RPMI7951 (cell line): Measurements from ENCODE around the gene RBM17. TPM values are rescaled to one million over a fixed set of nuclear protein-coding genes. Genes with fewer than 3 reads are reported as not detected.
A peak's percentile ranks its signal among the peaks of the same experiment; 100 is the strongest.
"Not testable (repeated sequence)": the region's sequence is repeated elsewhere in the genome, so short reads cannot be mapped to it uniquely, and the experiment has no call there.

ENCODE experiments used
- DNase-seq: peaks from one replicate; pipeline ENCODE4 v3.0.0-alpha.2; 2012; ENCODE audit warnings: low read depth
- total RNA-seq: library from RNA; depleted of rRNA; stranded (reverse); fragments of >200 nt; shearing (Covaris generic); gene quantifications from 2 replicates; pipeline ENCODE4 v1.2.3, GENCODE V29; 2014

The RBM17 gene
- total RNA-seq, 1 experiment from 2014 or later = 39.4 TPM

DNA sequence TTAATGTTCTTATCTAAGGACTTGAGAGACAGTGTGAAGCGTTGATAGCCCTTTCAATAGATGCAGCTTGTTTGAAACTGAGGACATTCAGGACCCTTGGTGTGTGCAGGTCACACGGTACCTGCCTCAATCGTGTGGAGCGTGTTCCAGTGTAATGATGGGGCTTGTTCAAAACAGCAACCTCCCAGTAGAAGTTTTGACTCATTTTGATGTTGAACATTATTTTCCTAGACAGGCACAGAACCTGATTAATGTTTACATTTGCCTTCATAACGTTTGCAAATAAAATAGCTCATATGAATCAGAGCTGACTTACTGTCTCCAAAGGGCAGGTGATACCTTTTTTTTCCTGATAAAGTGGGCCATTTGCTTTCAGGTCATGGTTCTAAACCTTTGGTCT lies 21.3 kb downstream of the RBM17 start:
- DNase-seq = no peak

DNA sequence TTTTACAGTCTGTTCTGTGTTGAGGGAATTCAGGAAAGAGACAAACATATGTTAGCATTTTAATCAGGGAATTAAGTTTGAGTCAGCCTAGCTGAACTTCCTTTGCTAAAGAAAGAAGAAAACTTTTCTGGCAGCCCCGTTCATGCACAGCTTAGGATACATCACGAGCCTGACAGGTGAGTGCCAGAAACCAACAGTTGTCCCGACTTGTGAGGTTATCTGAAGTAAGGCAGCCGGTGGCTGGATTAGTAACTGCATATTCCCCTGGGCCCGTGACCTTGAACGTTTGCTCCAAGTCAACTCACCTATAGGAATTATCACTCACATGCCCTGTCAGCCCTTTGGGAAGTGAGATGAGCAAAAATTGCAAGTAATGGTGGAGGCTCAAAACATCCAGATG lies 24.1 kb downstream of the RBM17 start:
- no peak for DNase-seq

- no peak for DNase-seq
Measured at GRCh38 chr10:6114299-6114698, 25.5 kb downstream of the RBM17 start.

GRCh38 chr10:6114805-6115341 lies 26.0 kb downstream of the RBM17 start:
- peak; percentile 81 for DNase-seq

GRCh38 chr10:6115411-6115810 lies 26.6 kb downstream of the RBM17 start:
- no peak for DNase-seq

DNA sequence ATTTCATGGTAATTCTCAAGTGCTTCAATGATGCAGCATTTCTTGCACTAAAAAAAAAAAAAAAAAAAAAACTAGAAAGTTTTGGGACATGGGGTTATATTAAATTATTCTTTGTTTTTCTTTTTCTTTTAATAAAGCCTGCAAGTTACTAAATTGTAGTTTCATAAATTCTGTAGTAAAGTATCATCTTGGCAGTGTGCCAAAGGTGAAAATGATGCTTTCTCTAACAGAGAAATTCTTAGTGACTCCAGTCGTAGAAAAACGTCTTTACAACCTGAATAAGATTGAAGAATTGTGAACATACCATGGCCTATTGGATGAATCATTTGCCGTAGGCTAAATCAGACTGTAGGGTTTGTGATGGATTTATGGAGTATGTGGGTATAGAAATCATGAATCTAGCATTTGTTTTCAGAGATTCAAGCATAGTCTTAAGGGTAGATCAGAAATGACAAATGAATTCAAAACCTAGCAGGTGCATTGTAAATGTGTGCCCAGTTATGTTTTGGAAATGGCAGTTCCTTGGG lies 27.1 kb downstream of the RBM17 start:
- peak; percentile 59 for DNase-seq

GRCh38 chr10:6116806-6117205 lies 28.0 kb downstream of the RBM17 start:
- DNase-seq = no peak

GRCh38 chr10:6117711-6118110 lies 28.9 kb downstream of the RBM17 start:
- no peak for DNase-seq

- no peak for DNase-seq
Measured at GRCh38 chr10:6119423-6119822, 30.6 kb downstream of the RBM17 start.

DNA sequence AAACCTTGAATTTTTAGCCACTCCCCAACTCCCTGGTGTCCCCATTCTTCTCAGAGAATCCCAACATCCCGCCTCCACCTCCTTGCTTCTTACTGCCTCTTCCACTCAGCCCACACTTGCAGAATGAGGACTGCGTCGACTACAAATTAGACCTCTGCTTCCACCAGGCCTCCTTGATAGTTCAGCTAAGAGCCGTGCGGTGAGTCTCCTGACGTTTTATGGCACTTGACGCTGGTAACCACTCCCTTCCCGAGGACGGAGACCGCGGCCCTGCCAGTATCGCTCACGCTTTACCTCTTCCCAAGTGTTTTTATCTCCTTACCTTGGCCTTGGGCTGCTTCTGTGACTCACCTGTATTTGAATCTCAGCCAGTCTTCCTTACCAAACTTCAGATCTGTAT lies 31.1 kb downstream of the RBM17 start:
- no peak for DNase-seq

DNA sequence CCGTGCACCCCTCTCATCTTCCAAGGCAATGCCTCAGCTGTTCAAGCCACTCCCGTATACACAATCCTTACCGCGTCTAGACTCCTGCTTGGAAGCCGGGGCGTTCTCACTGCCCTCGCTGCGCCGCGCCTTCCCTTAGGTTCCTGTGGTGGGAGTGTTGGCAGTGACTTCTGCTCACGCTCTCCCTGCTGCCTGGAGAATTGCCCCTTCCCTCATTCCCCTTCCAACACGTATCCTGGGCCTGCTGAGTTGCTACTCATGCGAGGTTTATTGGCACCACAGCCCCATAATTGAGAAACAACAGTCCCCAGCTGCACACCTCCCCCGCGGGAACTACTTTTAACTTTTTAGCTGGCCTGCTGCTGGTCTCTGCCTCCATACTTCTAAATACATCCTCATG lies 31.9 kb downstream of the RBM17 start:
- no peak for DNase-seq

- DNase-seq = no peak
Measured at GRCh38 chr10:6121146-6121545, 32.3 kb downstream of the RBM17 start.

DNA sequence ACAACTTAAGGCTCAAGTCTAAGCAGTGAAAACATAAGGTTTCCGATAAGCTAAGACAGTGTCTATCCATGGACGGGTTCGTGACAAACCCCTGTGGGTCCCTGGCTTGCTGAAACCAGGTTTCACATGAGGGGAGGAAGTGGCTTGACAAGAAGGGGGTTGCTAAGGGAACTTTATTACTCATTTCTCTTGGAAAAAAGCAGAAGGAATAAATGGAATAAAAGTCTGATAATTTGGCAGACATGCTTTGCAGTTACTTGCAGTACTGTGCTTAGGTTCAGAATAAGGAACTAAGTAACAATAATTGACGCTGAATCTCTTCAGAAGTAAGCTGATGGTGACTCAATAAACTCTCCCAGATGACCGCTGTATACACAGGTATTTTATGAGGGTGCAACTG lies 34.7 kb downstream of the RBM17 start:
- DNase-seq = peak; percentile 66

DNA sequence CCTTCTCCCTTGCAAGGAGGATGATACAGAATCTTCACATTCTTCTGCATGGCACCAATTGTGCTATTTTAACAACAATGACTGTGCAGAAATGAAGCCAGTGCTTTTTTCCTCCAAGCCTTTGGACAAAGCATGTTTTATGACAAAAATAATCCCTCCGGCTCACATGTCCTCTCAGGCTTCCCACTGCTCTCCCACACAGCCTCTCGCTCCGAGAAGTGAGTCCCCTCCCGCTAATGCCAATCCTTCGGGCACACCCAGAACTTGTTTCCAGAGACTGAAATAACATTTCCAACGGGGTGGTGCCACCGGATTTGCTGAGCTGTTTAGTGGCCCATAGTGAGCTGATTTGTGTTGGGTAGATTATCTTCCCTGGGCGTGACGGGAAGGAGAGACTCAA lies 35.8 kb downstream of the RBM17 start:
- DNase-seq = peak; percentile 68

- DNase-seq = not testable (repeated sequence)
Measured at GRCh38 chr10:6127461-6127860, 38.6 kb downstream of the RBM17 start.

DNA sequence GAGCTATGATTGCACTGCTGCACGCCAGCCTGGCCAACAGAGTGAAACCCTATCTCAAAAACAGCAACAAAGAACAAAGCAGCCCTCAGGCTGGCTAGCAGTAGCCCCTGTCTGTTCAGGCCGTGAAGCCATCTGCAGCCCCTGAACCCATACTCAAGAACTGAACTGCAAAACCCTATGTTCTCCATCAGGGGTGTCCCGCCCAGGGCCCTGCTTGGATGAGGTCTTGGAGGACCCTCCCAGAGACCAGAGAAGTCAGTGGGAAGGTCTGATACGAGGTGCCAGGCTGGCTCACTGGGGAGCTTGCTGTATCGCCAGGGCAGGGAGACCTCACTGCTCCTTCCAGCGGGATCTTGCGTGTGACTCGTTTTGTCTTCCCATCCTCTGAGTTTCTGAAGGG lies 39.3 kb downstream of the RBM17 start:
- DNase-seq = no peak

- peak; percentile 80 for DNase-seq
Measured at GRCh38 chr10:6128591-6129251, 39.9 kb downstream of the RBM17 start.

- no peak for DNase-seq
Measured at GRCh38 chr10:6130848-6131470, 42.1 kb downstream of the RBM17 start.

- no peak for DNase-seq
Measured at GRCh38 chr10:6133331-6134098, 44.7 kb downstream of the RBM17 start.

GRCh38 chr10:6134099-6134823 lies 45.4 kb downstream of the RBM17 start:
- no peak for DNase-seq

- no peak for DNase-seq
Measured at GRCh38 chr10:6135039-6135438, 46.2 kb downstream of the RBM17 start.
